CD4-positive, alpha-beta T cell (primary cell): ENCODE data around the gene DNAH9. TPM values are rescaled to one million over a fixed set of nuclear protein-coding genes. Genes with fewer than 3 reads are reported as not detected.

ENCODE experiments used
- ATAC-seq: fragments of 200-7000 bp; cut with Tn5 transposase; one replicate; pipeline ENCODE4 v1.10.0; 2022; ENCODE audit warnings: mild to moderate bottlenecking; ENCODE audit not compliant: poor library complexity
- CTCF ChIA-PET: fragments of 350-600 bp; sonication (Branson Sonifier 250); formaldehyde crosslinking; loops from one replicate; lab custom pipeline; 2021; ENCODE audit warnings: antibody characterized with exemption, inconsistent platforms; lab: Charles Lee
- POLR2A ChIA-PET: fragments of 350-600 bp; sonication (Branson Sonifier 250); formaldehyde crosslinking; loops from one replicate; lab custom pipeline; 2021; ENCODE audit warnings: antibody characterized with exemption, inconsistent platforms; lab: Charles Lee
- DNase-seq, 14 experiments: peaks; one replicate each; pipeline ENCODE4 v3.0.0-alpha.2; 2013 to 2020; ENCODE audit warnings: mixed read lengths in 2 of 14
- H3K27ac ChIP-seq, 2 donors: one replicate each; pipeline versions ENCODE4 v1.5.1 to v1.7.0; 2013; ENCODE audit warnings: low read length in 2 of 2, low read depth in 1 of 2, mild to moderate bottlenecking in 1 of 2
- H3K27me3 ChIP-seq, 2 experiments: 1 replicate in 1 of 2; 2 replicates in 1 of 2; pipeline versions ENCODE4 v1.6.1 to v1.7.0; 2013; ENCODE audit warnings: low read length in 2 of 2, control low read depth in 1 of 2, mild to moderate bottlenecking in 1 of 2, moderate library complexity in 1 of 2; ENCODE audit not compliant: insufficient read depth in 2 of 2, control insufficient read depth in 1 of 2
- H3K36me3 ChIP-seq: one replicate; pipeline ENCODE4 v1.6.1; 2013; ENCODE audit warnings: low read length, control low read depth; ENCODE audit not compliant: insufficient read depth
- H3K4me1 ChIP-seq: one replicate; pipeline ENCODE4 v1.6.1; 2013; ENCODE audit warnings: low read length, control low read depth; ENCODE audit not compliant: insufficient read depth
- H3K4me3 ChIP-seq: one replicate; pipeline ENCODE4 v1.5.1; 2013; ENCODE audit warnings: mild to moderate bottlenecking, low read length, moderate library complexity
- H3K9me3 ChIP-seq, 2 experiments: 1 replicate in 1 of 2; 2 replicates in 1 of 2; pipeline versions ENCODE4 v1.6.1 to v1.7.0; 2013; ENCODE audit warnings: low read length in 2 of 2, mild to moderate bottlenecking in 2 of 2, control low read depth in 1 of 2, moderate library complexity in 1 of 2; ENCODE audit not compliant: control insufficient read depth in 1 of 2, insufficient read depth in 1 of 2
- H3K27ac Mint-ChIP-seq: one replicate; pipeline ENCODE4 v1.8.0; 2020; ENCODE audit warnings: mixed read lengths
- H3K27me3 Mint-ChIP-seq: one replicate; pipeline ENCODE4 v1.8.0; 2021; ENCODE audit warnings: mixed read lengths
- H3K36me3 Mint-ChIP-seq: one replicate; pipeline ENCODE4 v1.8.0; 2021; ENCODE audit warnings: low read depth, mixed read lengths
- H3K4me1 Mint-ChIP-seq: one replicate; pipeline ENCODE4 v1.8.0; 2021; ENCODE audit warnings: low read depth, mixed read lengths
- H3K4me3 Mint-ChIP-seq: one replicate; pipeline ENCODE4 v1.8.0; 2020; ENCODE audit warnings: mild to moderate bottlenecking, mixed read lengths
- H3K9me3 Mint-ChIP-seq: one replicate; pipeline ENCODE4 v1.8.0; 2020; ENCODE audit warnings: mixed read lengths
- intact Hi-C, 2 experiments: fragments of 100-400 bp; cut with DNase I in 1 of 2; cut with micrococcal nuclease in 1 of 2; formaldehyde crosslinking; loops; one replicate each; pipeline versions ENCODE4 v1.15.1 to v1.9.0; 2023 to 2025; cut with DNase I, micrococcal nuclease
- total RNA-seq, 174 experiments: library from RNA in 2 of 174; stranded (reverse) in 2 of 174; gene quantifications; one replicate each; pipeline ENCODE4 v1.2.3 and lab custom pipeline; 2021 to 2026
- TF ChIP-seq, protein P1 (sequence below): fragments of 200-600 bp; IDR thresholded peaks from one replicate; pipeline ENCODE4 v1.8.0; 2022; ENCODE audit warnings: antibody characterized with exemption, mild to moderate bottlenecking

DNAH9 gene
- total RNA-seq, 2 experiments from 2014 or later: not detected

DNA sequence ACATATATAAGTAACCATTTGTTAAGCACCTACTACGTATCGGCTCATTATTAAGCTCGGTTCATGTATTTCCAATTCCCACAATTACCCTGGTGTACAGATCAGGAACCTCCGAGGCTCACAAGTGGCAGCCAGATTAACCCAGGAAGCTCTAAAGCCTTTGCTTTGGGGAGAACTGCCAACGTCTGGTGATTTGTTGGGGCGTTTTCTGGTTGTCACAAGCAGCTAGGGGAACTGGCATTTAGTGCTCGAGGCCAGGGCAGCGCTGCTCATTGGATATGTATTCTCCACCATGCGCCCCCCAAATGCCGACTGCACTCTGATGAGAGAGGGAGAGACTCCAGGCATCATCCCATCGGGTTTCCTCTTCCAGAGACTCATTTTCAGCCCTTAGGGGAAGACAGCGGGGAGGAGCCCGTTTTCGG, 398.5 kb downstream of the DNAH9 start:
- intact Hi-C loops: loop anchor here (1.0 to 5.0 kb wide), 2 partner anchors 24 to 1021 kb away; partner anchors contain the start of genes ELAC2 (in 1 of the 2) and MAP2K4 (in 1 of the 2)

DNA sequence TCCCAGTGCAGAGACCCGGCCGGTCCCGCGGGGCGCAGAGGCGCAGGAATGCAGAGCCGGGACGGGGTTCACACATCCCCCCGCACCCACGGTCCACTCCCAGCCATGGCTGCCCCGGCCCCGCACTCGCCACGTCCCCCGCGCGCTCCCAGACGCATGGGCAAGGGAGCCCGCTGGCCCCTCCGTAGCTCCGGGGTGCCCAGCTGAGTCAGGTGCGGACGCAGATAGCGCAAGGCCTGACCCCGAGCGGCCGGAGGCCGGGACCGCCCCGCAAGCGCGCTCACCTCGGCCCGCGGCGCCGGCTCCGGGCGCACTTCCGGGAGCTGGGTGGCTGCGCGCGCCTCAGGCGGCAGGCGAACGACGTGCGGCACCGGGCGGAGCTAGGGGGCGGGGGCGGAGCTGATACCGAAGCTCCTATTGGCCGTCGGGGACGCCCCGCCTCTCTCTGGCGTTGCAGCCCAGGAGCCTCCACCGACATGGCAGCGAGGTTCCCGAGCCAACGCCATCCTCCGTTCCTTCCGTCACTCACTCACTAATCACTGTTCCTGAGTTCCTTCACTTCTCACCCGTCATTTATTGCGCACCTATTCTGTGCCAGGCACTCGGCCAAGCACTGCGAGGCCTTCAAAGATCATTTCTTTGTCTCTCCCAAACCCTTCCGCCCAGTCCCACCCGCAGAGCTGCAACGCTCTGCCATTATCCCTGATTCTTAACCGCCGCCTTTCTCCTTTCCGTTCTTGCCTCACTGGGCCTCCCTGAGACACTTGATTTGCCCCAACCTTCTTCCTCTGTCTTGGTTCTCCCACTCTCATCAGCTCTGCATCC, 399.1 kb downstream of the DNAH9 start, which contains the start of gene ZNF18:
TSS of gene ZNF18 (minus strand) at position 329 of the 825 bp plus-strand sequence. CDS start 4,646 bp downstream, outside the sequence.
- CTCF ChIA-PET: interaction anchor here (3.2 kb wide), 1 partner anchor 24 kb away, joined by 21 read pairs; the partner anchor contains the start of gene MAP2K4
- peak within 1 kb of the TSS; percentile 76 to 78 for H3K27ac ChIP-seq
- peaks cover 5% of the 10 kb centered on the region for H3K36me3 ChIP-seq
- H3K4me1 ChIP-seq: peaks cover 12% of the 10 kb centered on the region
- H3K27me3 ChIP-seq: no peaks in the 10 kb centered on the region
- peak within 1 kb of the TSS; percentile 90 for H3K4me3 ChIP-seq
- DNase-seq (peak; percentile 89 to 98 (median 95)), ATAC-seq (peak; percentile 98)
- H3K9me3 ChIP-seq: no peaks in the 10 kb centered on the region
- Mint-ChIP-seq H3K27ac (peak within 1 kb of the TSS; percentile 88), H3K4me3 (peak within 1 kb of the TSS; percentile 98), H3K9me3 (no peaks in the 10 kb centered on the region), H3K4me1 (peaks cover 32% of the 10 kb centered on the region), H3K36me3 (peaks cover 28% of the 10 kb centered on the region), H3K27me3 (no peaks in the 10 kb centered on the region)
- intact Hi-C loops: loop anchor here (1.0 to 5.0 kb wide), 2 partner anchors 23 to 1020 kb away; partner anchors contain the start of genes ELAC2 (in 1 of the 2) and MAP2K4 (in 1 of the 2)
- TF ChIP-seq, protein P1, sequence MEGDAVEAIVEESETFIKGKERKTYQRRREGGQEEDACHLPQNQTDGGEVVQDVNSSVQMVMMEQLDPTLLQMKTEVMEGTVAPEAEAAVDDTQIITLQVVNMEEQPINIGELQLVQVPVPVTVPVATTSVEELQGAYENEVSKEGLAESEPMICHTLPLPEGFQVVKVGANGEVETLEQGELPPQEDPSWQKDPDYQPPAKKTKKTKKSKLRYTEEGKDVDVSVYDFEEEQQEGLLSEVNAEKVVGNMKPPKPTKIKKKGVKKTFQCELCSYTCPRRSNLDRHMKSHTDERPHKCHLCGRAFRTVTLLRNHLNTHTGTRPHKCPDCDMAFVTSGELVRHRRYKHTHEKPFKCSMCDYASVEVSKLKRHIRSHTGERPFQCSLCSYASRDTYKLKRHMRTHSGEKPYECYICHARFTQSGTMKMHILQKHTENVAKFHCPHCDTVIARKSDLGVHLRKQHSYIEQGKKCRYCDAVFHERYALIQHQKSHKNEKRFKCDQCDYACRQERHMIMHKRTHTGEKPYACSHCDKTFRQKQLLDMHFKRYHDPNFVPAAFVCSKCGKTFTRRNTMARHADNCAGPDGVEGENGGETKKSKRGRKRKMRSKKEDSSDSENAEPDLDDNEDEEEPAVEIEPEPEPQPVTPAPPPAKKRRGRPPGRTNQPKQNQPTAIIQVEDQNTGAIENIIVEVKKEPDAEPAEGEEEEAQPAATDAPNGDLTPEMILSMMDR: no peak
- POLR2A ChIA-PET: interaction anchor here (0.9 to 5.8 kb wide), 28 partner anchors 9 to 1298 kb away, joined by 3 to 389 read pairs (median 5); partner anchors contain the start of genes ELAC2 and MAP2K4

More for the DNA sequence above, 398.5 kb downstream of the DNAH9 start:
- Histone ChIP-seq H3K4me3 (peak overlapping the region; percentile 90), H3K27me3 (no peaks in the 10 kb centered on the region), H3K27ac (peak overlapping the region; percentile 74 to 78), H3K4me1 (peaks cover 12% of the 10 kb centered on the region), H3K36me3 (peaks cover 9% of the 10 kb centered on the region), H3K9me3 (no peaks in the 10 kb centered on the region)
- peaks cover 33% of the 10 kb centered on the region for H3K36me3 Mint-ChIP-seq
- peak; percentile 26 for ATAC-seq
- CTCF ChIA-PET: interaction anchor here (3.2 kb wide), 1 partner anchor 25 kb away, joined by 21 read pairs; the partner anchor contains the start of gene MAP2K4
- H3K27me3 Mint-ChIP-seq: no peaks in the 10 kb centered on the region
- DNase-seq: peak in 8 of 14 experiments; percentile 2 to 65 (median 18)
- peaks cover 32% of the 10 kb centered on the region for H3K4me1 Mint-ChIP-seq
- no peaks in the 10 kb centered on the region for H3K9me3 Mint-ChIP-seq
- TF ChIP-seq, protein P1: no peak
- peak overlapping the region; percentile 88 for H3K27ac Mint-ChIP-seq
- H3K4me3 Mint-ChIP-seq: peak overlapping the region; percentile 98
- POLR2A ChIA-PET: interaction anchor here (0.9 to 5.8 kb wide), 26 partner anchors 8 to 1297 kb away, joined by 3 to 389 read pairs (median 5); partner anchors contain the start of genes ELAC2 and MAP2K4

DNA sequence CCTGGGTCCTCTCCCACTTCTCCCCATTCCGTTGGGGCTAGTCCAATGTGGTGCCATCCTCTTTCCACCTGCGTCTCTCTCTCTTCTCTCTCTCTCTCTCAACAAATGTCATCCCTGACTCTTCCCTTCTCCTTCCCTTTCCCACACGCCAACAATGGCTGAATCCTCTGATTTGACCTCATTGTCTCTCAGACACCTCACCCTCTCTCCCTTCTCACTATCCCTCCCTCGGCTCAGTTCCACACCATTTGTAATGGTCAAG, 399.6 kb downstream of the DNAH9 start:
- Histone ChIP-seq H3K27me3 (no peaks in the 10 kb centered on the region), H3K27ac (peak overlapping the region; percentile 76 to 78), H3K9me3 (no peaks in the 10 kb centered on the region), H3K4me1 (peaks cover 12% of the 10 kb centered on the region), H3K36me3 (no peaks in the 10 kb centered on the region), H3K4me3 (peak overlapping the region; percentile 90)
- POLR2A ChIA-PET: interaction anchor here (0.9 to 5.8 kb wide), 21 partner anchors 9 to 1298 kb away, joined by 3 to 389 read pairs (median 6); partner anchors contain the start of genes ELAC2 and MAP2K4
- no peak for ATAC-seq
- H3K4me3 Mint-ChIP-seq: peak overlapping the region; percentile 97
- TF ChIP-seq, protein P1: no peak
- DNase-seq: peak in 3 of 14 experiments; percentile 1 to 11 (median 3)
- H3K9me3 Mint-ChIP-seq: no peaks in the 10 kb centered on the region
- CTCF ChIA-PET: interaction anchor here (3.2 kb wide), 1 partner anchor 24 kb away, joined by 21 read pairs; the partner anchor contains the start of gene MAP2K4
- intact Hi-C loops: loop anchor here (1.0 to 5.0 kb wide), 2 partner anchors 22 to 1019 kb away; partner anchors contain the start of genes MAP2K4 (in 2 of the 2) and ELAC2 (in 1 of the 2)
- H3K4me1 Mint-ChIP-seq: peaks cover 28% of the 10 kb centered on the region
- H3K27ac Mint-ChIP-seq: peak overlapping the region; percentile 88
- peaks cover 23% of the 10 kb centered on the region for H3K36me3 Mint-ChIP-seq
- no peaks in the 10 kb centered on the region for H3K27me3 Mint-ChIP-seq
